ENCODE data around the gene RAPGEF3. TPM values are rescaled to one million over a fixed set of nuclear protein-coding genes. Genes with fewer than 3 reads are reported as not detected.

Gene RAPGEF3
- total RNA-seq, 4 donors from 2014 or later, result 17.0 to 27.0 (median 22.3) TPM

- Histone ChIP-seq H3K27ac (peak overlapping the region; percentile 33 to 86 (median 82)), H3K36me3 (peaks cover 0 to 17% of the 10 kb centered on the region in 2 donors), H3K4me1 (peaks cover 80 to 88% of the 10 kb centered on the region in 2 donors), H3K27me3 (no peaks in the 10 kb centered on the region), H3K4me3 (no peak overlapping the region), H3K9me3 (no peaks in the 10 kb centered on the region)
- TF ChIP-seq POLR2A (IDR thresholded peaks at IDR 0.05) (no peak), CTCF (IDR thresholded peaks at IDR 0.05 in 4 of 5, conservative IDR thresholded peaks at IDR 0.05 in 1 of 5) (no peak)
- DNase-seq (no peak), ATAC-seq (no peak)
- in situ Hi-C loops (cut with MboI; ENCODE audit: low sequenced_read_pairs in 4 of 4), result no loop called here
- intact Hi-C loops (cut with DNase I; ENCODE audit: low total_unique reads), result loop anchor here (2.0 kb wide), 1 partner anchor 17 kb away; the partner anchor contains the start of gene HDAC7
These were observed 42.7 kb upstream of the RAPGEF3 start for GRCh38 chr12:47801170-47801903.

GRCh38 chr12:47800582-47800981 is 41.9 kb upstream of the RAPGEF3 start:
- no peaks in the 10 kb centered on the region for H3K27me3 ChIP-seq
- in situ Hi-C loops (cut with MboI; ENCODE audit: low sequenced_read_pairs in 4 of 4) (no loop called here), intact Hi-C loops (cut with DNase I; ENCODE audit: low total_unique reads) (loop anchor here (2.0 kb wide), 1 partner anchor 18 kb away; the partner anchor contains the start of gene HDAC7)
- ATAC-seq (no peak), DNase-seq (no peak)
- H3K4me1 ChIP-seq, result peaks cover 73 to 80% of the 10 kb centered on the region in 2 donors
- no peak overlapping the region for H3K4me3 ChIP-seq
- no peaks in the 10 kb centered on the region for H3K9me3 ChIP-seq
- H3K27ac ChIP-seq, result peak overlapping the region; percentile 74 to 86 (median 82)
- peaks cover 0 to 24% of the 10 kb centered on the region in 2 donors for H3K36me3 ChIP-seq
- no peak for TF ChIP-seq POLR2A (IDR thresholded peaks at IDR 0.05)
- TF ChIP-seq CTCF (IDR thresholded peaks at IDR 0.05 in 4 of 5, conservative IDR thresholded peaks at IDR 0.05 in 1 of 5), result no peak

- in situ Hi-C loops (cut with MboI; ENCODE audit: low sequenced_read_pairs in 4 of 4), result no loop called here
- no peaks in the 10 kb centered on the region for H3K9me3 ChIP-seq
- H3K4me3 ChIP-seq, result no peak overlapping the region
- TF ChIP-seq POLR2A (IDR thresholded peaks at IDR 0.05) (no peak), CTCF (IDR thresholded peaks at IDR 0.05 in 4 of 5, conservative IDR thresholded peaks at IDR 0.05 in 1 of 5) (no peak)
- DNase-seq (peak; percentile 83 to 95), ATAC-seq (peak; percentile 90 to 97)
- no peaks in the 10 kb centered on the region for H3K27me3 ChIP-seq
- peaks cover 0 to 35% of the 10 kb centered on the region in 2 donors for H3K36me3 ChIP-seq
- peak overlapping the region; percentile 74 to 86 (median 82) for H3K27ac ChIP-seq
- intact Hi-C loops (cut with DNase I; ENCODE audit: low total_unique reads), result loop anchor here (1.0 kb wide), 1 partner anchor 38 kb away; no protein-coding TSS in a partner anchor
- H3K4me1 ChIP-seq, result peaks cover 62 to 69% of the 10 kb centered on the region in 2 donors
These were observed 40.8 kb upstream of the RAPGEF3 start for GRCh38 chr12:47799357-47799955.

- H3K9me3 ChIP-seq, result no peaks in the 10 kb centered on the region
- H3K36me3 ChIP-seq, result peaks cover 0 to 45% of the 10 kb centered on the region in 2 donors
- DNase-seq, result no peak
- H3K27me3 ChIP-seq, result no peaks in the 10 kb centered on the region
- H3K4me3 ChIP-seq, result no peak overlapping the region
- in situ Hi-C loops (cut with MboI; ENCODE audit: low sequenced_read_pairs in 4 of 4) (no loop called here), intact Hi-C loops (cut with DNase I; ENCODE audit: low total_unique reads) (no loop called here)
- ATAC-seq, result no peak
- TF ChIP-seq POLR2A (IDR thresholded peaks at IDR 0.05) (no peak), CTCF (IDR thresholded peaks at IDR 0.05 in 4 of 5, conservative IDR thresholded peaks at IDR 0.05 in 1 of 5) (no peak)
- H3K4me1 ChIP-seq, result peaks cover 56 to 68% of the 10 kb centered on the region in 2 donors
- peak overlapping the region; percentile 74 to 86 (median 82) for H3K27ac ChIP-seq
These were observed 39.8 kb upstream of the RAPGEF3 start for GRCh38 chr12:47798382-47798948.
